ENCODE measurements around the gene DSP.

The DSP gene

GRCh38 chr6:7504041-7504440, 37.4 kb upstream of the DSP start:
- H3K27me3 ChIP-seq (replicated peaks in 2 of 5; ENCODE audit: control insufficient read depth in 4 of 5, insufficient read depth in 5 of 5, low read length in 4 of 5): peaks cover 0 to 1% (median 0%) of the 10 kb centered on the region in 5 experiments
- ChIA-PET POLR2A (no interaction called here), CTCF (no interaction called here)
- H3K4me3 ChIP-seq (ENCODE audit: control insufficient read depth in 1 of 7, extremely low read depth in 1 of 7, insufficient read depth in 4 of 7, low read depth in 2 of 7, low read length in 6 of 7): no peak overlapping the region
- no peaks in the 10 kb centered on the region for H3K4me1 ChIP-seq (ENCODE audit: control extremely low read depth in 1 of 4, control insufficient read depth in 4 of 4, insufficient read depth in 4 of 4, low read length in 3 of 4)
- DNase-seq: no peak
- H3K9me3 ChIP-seq (ENCODE audit: control extremely low read depth in 1 of 5, control insufficient read depth in 4 of 5, insufficient read depth in 2 of 5, low read depth in 1 of 5, low read length in 4 of 5): no peaks in the 10 kb centered on the region
- no peaks in the 10 kb centered on the region for H3K36me3 ChIP-seq (ENCODE audit: control insufficient read depth in 4 of 4, insufficient read depth in 4 of 4, low read length in 3 of 4)
- H3K27ac ChIP-seq (ENCODE audit: insufficient read depth in 1 of 2, low read depth in 1 of 2, low read length in 2 of 2, poor library complexity in 1 of 2, severe bottlenecking in 2 of 2): no peak overlapping the region
- whole genome bisulfite sequencing (ENCODE audit: insufficient coverage): 99% methylated on average over 5 of the region's 6 CpGs

- WGBS (ENCODE audit: insufficient coverage): 69% methylated on average over 9 of the region's 10 CpGs
- Histone ChIP-seq H3K4me1 (ENCODE audit: control extremely low read depth in 1 of 4, control insufficient read depth in 4 of 4, insufficient read depth in 4 of 4, low read length in 3 of 4) (no peaks in the 10 kb centered on the region), H3K36me3 (ENCODE audit: control insufficient read depth in 4 of 4, insufficient read depth in 4 of 4, low read length in 3 of 4) (no peaks in the 10 kb centered on the region), H3K27ac (ENCODE audit: insufficient read depth in 1 of 2, low read depth in 1 of 2, low read length in 2 of 2, poor library complexity in 1 of 2, severe bottlenecking in 2 of 2) (no peak overlapping the region), H3K27me3 (replicated peaks in 2 of 5; ENCODE audit: control insufficient read depth in 4 of 5, insufficient read depth in 5 of 5, low read length in 4 of 5) (peaks cover 0 to 1% (median 0%) of the 10 kb centered on the region in 5 experiments), H3K4me3 (ENCODE audit: control insufficient read depth in 1 of 7, extremely low read depth in 1 of 7, insufficient read depth in 4 of 7, low read depth in 2 of 7, low read length in 6 of 7) (no peak overlapping the region), H3K9me3 (ENCODE audit: control extremely low read depth in 1 of 5, control insufficient read depth in 4 of 5, insufficient read depth in 2 of 5, low read depth in 1 of 5, low read length in 4 of 5) (no peaks in the 10 kb centered on the region)
- peak; percentile 16 to 72 (median 60) for DNase-seq
- ChIA-PET CTCF (no interaction called here), POLR2A (no interaction called here)
These were observed 36.2 kb upstream of the DSP start for GRCh38 chr6:7505189-7505699.

GRCh38 chr6:7507600-7507999, 33.9 kb upstream of the DSP start:
- ChIA-PET POLR2A (no interaction called here), CTCF (interaction anchor here (1.2 kb wide), 1 partner anchor 18 kb away, joined by 3 read pairs; no protein-coding TSS in a partner anchor)
- Histone ChIP-seq H3K27ac (ENCODE audit: insufficient read depth in 1 of 2, low read depth in 1 of 2, low read length in 2 of 2, poor library complexity in 1 of 2, severe bottlenecking in 2 of 2) (no peak overlapping the region), H3K9me3 (ENCODE audit: control extremely low read depth in 1 of 5, control insufficient read depth in 4 of 5, insufficient read depth in 2 of 5, low read depth in 1 of 5, low read length in 4 of 5) (no peaks in the 10 kb centered on the region), H3K4me3 (ENCODE audit: control insufficient read depth in 1 of 7, extremely low read depth in 1 of 7, insufficient read depth in 4 of 7, low read depth in 2 of 7, low read length in 6 of 7) (no peak overlapping the region), H3K27me3 (replicated peaks in 2 of 5; ENCODE audit: control insufficient read depth in 4 of 5, insufficient read depth in 5 of 5, low read length in 4 of 5) (peaks cover 0 to 3% (median 0%) of the 10 kb centered on the region in 5 experiments), H3K36me3 (ENCODE audit: control insufficient read depth in 4 of 4, insufficient read depth in 4 of 4, low read length in 3 of 4) (no peaks in the 10 kb centered on the region), H3K4me1 (ENCODE audit: control extremely low read depth in 1 of 4, control insufficient read depth in 4 of 4, insufficient read depth in 4 of 4, low read length in 3 of 4) (no peaks in the 10 kb centered on the region)
- WGBS (ENCODE audit: insufficient coverage): 100% methylated on average over 1 of the region's 6 CpGs
- DNase-seq: no peak

GRCh38 chr6:7512320-7512719, 29.2 kb upstream of the DSP start:
- WGBS (ENCODE audit: insufficient coverage): 90% methylated on average over 2 of the region's 2 CpGs
- CTCF ChIA-PET: no interaction called here
- POLR2A ChIA-PET: no interaction called here

GRCh38 chr6:7513529-7513928, 27.9 kb upstream of the DSP start:
- 94% methylated on average over 5 of the region's 5 CpGs for WGBS (ENCODE audit: insufficient coverage)
- no peak overlapping the region for H3K27ac ChIP-seq (ENCODE audit: insufficient read depth in 1 of 2, low read depth in 1 of 2, low read length in 2 of 2, poor library complexity in 1 of 2, severe bottlenecking in 2 of 2)
- peaks cover 0 to 5% (median 2%) of the 10 kb centered on the region in 5 experiments for H3K27me3 ChIP-seq (replicated peaks in 2 of 5; ENCODE audit: control insufficient read depth in 4 of 5, insufficient read depth in 5 of 5, low read length in 4 of 5)
- no peak overlapping the region for H3K4me3 ChIP-seq (ENCODE audit: control insufficient read depth in 1 of 7, extremely low read depth in 1 of 7, insufficient read depth in 4 of 7, low read depth in 2 of 7, low read length in 6 of 7)
- ChIA-PET POLR2A (no interaction called here), CTCF (no interaction called here)
- H3K9me3 ChIP-seq (ENCODE audit: control extremely low read depth in 1 of 5, control insufficient read depth in 4 of 5, insufficient read depth in 2 of 5, low read depth in 1 of 5, low read length in 4 of 5): no peaks in the 10 kb centered on the region
- no peaks in the 10 kb centered on the region for H3K4me1 ChIP-seq (ENCODE audit: control extremely low read depth in 1 of 4, control insufficient read depth in 4 of 4, insufficient read depth in 4 of 4, low read length in 3 of 4)
- DNase-seq: no peak
- H3K36me3 ChIP-seq (ENCODE audit: control insufficient read depth in 4 of 4, insufficient read depth in 4 of 4, low read length in 3 of 4): no peaks in the 10 kb centered on the region

More at GRCh38 chr6:7512320-7512719, 29.2 kb upstream of the DSP start:
- Histone ChIP-seq H3K36me3 (ENCODE audit: control insufficient read depth in 4 of 4, insufficient read depth in 4 of 4, low read length in 3 of 4) (no peaks in the 10 kb centered on the region), H3K4me1 (ENCODE audit: control extremely low read depth in 1 of 4, control insufficient read depth in 4 of 4, insufficient read depth in 4 of 4, low read length in 3 of 4) (no peaks in the 10 kb centered on the region), H3K9me3 (ENCODE audit: control extremely low read depth in 1 of 5, control insufficient read depth in 4 of 5, insufficient read depth in 2 of 5, low read depth in 1 of 5, low read length in 4 of 5) (no peaks in the 10 kb centered on the region), H3K27me3 (replicated peaks in 2 of 5; ENCODE audit: control insufficient read depth in 4 of 5, insufficient read depth in 5 of 5, low read length in 4 of 5) (peaks cover 0 to 5% (median 2%) of the 10 kb centered on the region in 5 experiments), H3K4me3 (ENCODE audit: control insufficient read depth in 1 of 7, extremely low read depth in 1 of 7, insufficient read depth in 4 of 7, low read depth in 2 of 7, low read length in 6 of 7) (no peak overlapping the region), H3K27ac (ENCODE audit: insufficient read depth in 1 of 2, low read depth in 1 of 2, low read length in 2 of 2, poor library complexity in 1 of 2, severe bottlenecking in 2 of 2) (no peak overlapping the region)
- DNase-seq: no peak

- H3K4me1 ChIP-seq (ENCODE audit: control extremely low read depth in 1 of 4, control insufficient read depth in 4 of 4, insufficient read depth in 4 of 4, low read length in 3 of 4): no peaks in the 10 kb centered on the region
- H3K36me3 ChIP-seq (ENCODE audit: control insufficient read depth in 4 of 4, insufficient read depth in 4 of 4, low read length in 3 of 4): no peaks in the 10 kb centered on the region
- no peak overlapping the region for H3K4me3 ChIP-seq (ENCODE audit: control insufficient read depth in 1 of 7, extremely low read depth in 1 of 7, insufficient read depth in 4 of 7, low read depth in 2 of 7, low read length in 6 of 7)
- ChIA-PET POLR2A (no interaction called here), CTCF (no interaction called here)
- WGBS (ENCODE audit: insufficient coverage): 90% methylated on average over 2 of the region's 2 CpGs
- H3K9me3 ChIP-seq (ENCODE audit: control extremely low read depth in 1 of 5, control insufficient read depth in 4 of 5, insufficient read depth in 2 of 5, low read depth in 1 of 5, low read length in 4 of 5): no peaks in the 10 kb centered on the region
- DNase-seq: no peak
- H3K27me3 ChIP-seq (replicated peaks in 2 of 5; ENCODE audit: control insufficient read depth in 4 of 5, insufficient read depth in 5 of 5, low read length in 4 of 5): peaks cover 0 to 5% (median 2%) of the 10 kb centered on the region in 5 experiments
- no peak overlapping the region for H3K27ac ChIP-seq (ENCODE audit: insufficient read depth in 1 of 2, low read depth in 1 of 2, low read length in 2 of 2, poor library complexity in 1 of 2, severe bottlenecking in 2 of 2)
These were observed 26.1 kb upstream of the DSP start for GRCh38 chr6:7515363-7515762.

- no peak overlapping the region for H3K27ac ChIP-seq (ENCODE audit: insufficient read depth in 1 of 2, low read depth in 1 of 2, low read length in 2 of 2, poor library complexity in 1 of 2, severe bottlenecking in 2 of 2)
- no peaks in the 10 kb centered on the region for H3K36me3 ChIP-seq (ENCODE audit: control insufficient read depth in 4 of 4, insufficient read depth in 4 of 4, low read length in 3 of 4)
- H3K27me3 ChIP-seq (replicated peaks in 2 of 5; ENCODE audit: control insufficient read depth in 4 of 5, insufficient read depth in 5 of 5, low read length in 4 of 5): peaks cover 0 to 4% (median 0%) of the 10 kb centered on the region in 5 experiments
- DNase-seq: no peak
- H3K4me3 ChIP-seq (ENCODE audit: control insufficient read depth in 1 of 7, extremely low read depth in 1 of 7, insufficient read depth in 4 of 7, low read depth in 2 of 7, low read length in 6 of 7): no peak overlapping the region
- ChIA-PET CTCF (interaction anchor here (0.5 kb wide), 1 partner anchor 95 kb away, joined by 3 read pairs; no protein-coding TSS in a partner anchor), POLR2A (no interaction called here)
- WGBS (ENCODE audit: insufficient coverage): 67% methylated on average over 2 of the region's 8 CpGs
- no peaks in the 10 kb centered on the region for H3K4me1 ChIP-seq (ENCODE audit: control extremely low read depth in 1 of 4, control insufficient read depth in 4 of 4, insufficient read depth in 4 of 4, low read length in 3 of 4)
- H3K9me3 ChIP-seq (ENCODE audit: control extremely low read depth in 1 of 5, control insufficient read depth in 4 of 5, insufficient read depth in 2 of 5, low read depth in 1 of 5, low read length in 4 of 5): no peaks in the 10 kb centered on the region
These were observed 22.6 kb upstream of the DSP start for GRCh38 chr6:7518877-7519276.
